Measurements from ENCODE around the gene CHMP5. TPM values are rescaled to one million over a fixed set of nuclear protein-coding genes. Genes with fewer than 3 reads are reported as not detected.
A peak's percentile ranks its signal among the peaks of the same experiment; 100 is the strongest.

CHMP5 gene
- polyA plus RNA-seq, 3 donors, result 33.5 to 72.5 (median 65.0) TPM

GRCh38 chr9:33307067-33307466, 42.2 kb downstream of the CHMP5 start:
- no peaks in the 10 kb centered on the region for H3K4me1 Mint-ChIP-seq
- no peak for TF ChIP-seq CTCF (IDR thresholded peaks at IDR 0.05)
- WGBS (ENCODE audit: insufficient coverage), result 100% methylated on average over 1 of the region's 1 CpG
- intact Hi-C loops (cut with micrococcal nuclease), result no loop called here
- Histone ChIP-seq H3K4me1 (ENCODE audit: control insufficient read depth in 1 of 2, insufficient read depth in 2 of 2, low read length in 2 of 2) (no peaks in the 10 kb centered on the region), H3K36me3 (replicated peaks in 1 of 2; ENCODE audit: control insufficient read depth in 1 of 2, insufficient read depth in 2 of 2, low read length in 2 of 2) (peaks cover 95 to 100% of the 10 kb centered on the region in 2 donors), H3K9me3 (replicated peaks in 1 of 2; ENCODE audit: control insufficient read depth in 1 of 2, insufficient read depth in 1 of 2, low read length in 2 of 2) (no peaks in the 10 kb centered on the region), H2AFZ (ENCODE audit: insufficient read depth, low read depth, low read length, poor library complexity, severe bottlenecking) (no peak overlapping the region), H3K79me2 (ENCODE audit: insufficient read depth, low read length) (no peaks in the 10 kb centered on the region), H3K9ac (ENCODE audit: insufficient read depth, low read length, poor library complexity, severe bottlenecking) (no peak overlapping the region), H3K27ac (ENCODE audit: low read depth in 1 of 2, low read length in 2 of 2) (no peak overlapping the region), H3K4me2 (replicated peaks; ENCODE audit: extremely low read depth, low read length, poor library complexity, severe bottlenecking) (no peak overlapping the region), H3K27me3 (ENCODE audit: control insufficient read depth in 2 of 2, insufficient read depth in 2 of 2, low read length in 2 of 2) (no peaks in the 10 kb centered on the region), H3K4me3 (replicated peaks in 1 of 3; ENCODE audit: low read depth in 2 of 3, low read length in 3 of 3) (no peak overlapping the region), H4K20me1 (ENCODE audit: insufficient read depth, low read length) (no peaks in the 10 kb centered on the region)
- H3K36me3 Mint-ChIP-seq, result peaks cover 29 to 67% of the 10 kb centered on the region in 2 donors
- H3K27me3 Mint-ChIP-seq (ENCODE audit: low read depth in 3 of 3), result no peaks in the 10 kb centered on the region
- no peaks in the 10 kb centered on the region for H3K9me3 Mint-ChIP-seq
- no peak overlapping the region for H3K4me3 Mint-ChIP-seq
- H3K27ac Mint-ChIP-seq, result no peak overlapping the region
- no peak for DNase-seq

DNA sequence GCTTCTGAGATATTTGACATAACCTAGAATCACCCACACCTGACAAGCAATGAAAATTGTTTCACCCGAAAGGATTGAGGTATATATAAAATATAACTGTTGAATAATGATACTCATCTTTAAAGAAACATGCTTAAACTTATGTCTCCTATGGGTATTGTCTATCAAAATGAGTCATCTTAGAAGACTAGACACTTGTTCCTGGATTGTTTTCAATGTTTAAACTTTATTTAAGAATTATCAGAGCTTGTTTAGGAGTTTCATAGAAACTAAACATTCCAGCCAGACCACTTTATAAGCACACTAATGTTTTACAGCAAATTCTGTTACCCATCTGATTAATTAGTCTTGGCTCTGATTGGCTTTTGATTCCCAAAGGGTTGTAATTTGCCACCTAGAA, 45.1 kb downstream of the CHMP5 start:
- H3K4me3 Mint-ChIP-seq, result no peak overlapping the region
- peak overlapping the region in 1 of 7 donors; percentile 51 for H3K27ac Mint-ChIP-seq
- no peak for DNase-seq

More for the DNA sequence above, 45.1 kb downstream of the CHMP5 start:
- Histone ChIP-seq H3K4me1 (ENCODE audit: control insufficient read depth in 1 of 2, insufficient read depth in 2 of 2, low read length in 2 of 2) (no peaks in the 10 kb centered on the region), H4K20me1 (ENCODE audit: insufficient read depth, low read length) (no peaks in the 10 kb centered on the region), H3K79me2 (ENCODE audit: insufficient read depth, low read length) (no peaks in the 10 kb centered on the region), H3K27ac (ENCODE audit: low read depth in 1 of 2, low read length in 2 of 2) (peak overlapping the region in 1 of 2 donors; percentile 29), H3K36me3 (replicated peaks in 1 of 2; ENCODE audit: control insufficient read depth in 1 of 2, insufficient read depth in 2 of 2, low read length in 2 of 2) (peaks cover 94 to 100% of the 10 kb centered on the region in 2 donors), H3K9ac (ENCODE audit: insufficient read depth, low read length, poor library complexity, severe bottlenecking) (no peak overlapping the region), H3K4me2 (replicated peaks; ENCODE audit: extremely low read depth, low read length, poor library complexity, severe bottlenecking) (no peak overlapping the region), H3K9me3 (replicated peaks in 1 of 2; ENCODE audit: control insufficient read depth in 1 of 2, insufficient read depth in 1 of 2, low read length in 2 of 2) (no peaks in the 10 kb centered on the region), H2AFZ (ENCODE audit: insufficient read depth, low read depth, low read length, poor library complexity, severe bottlenecking) (no peak overlapping the region), H3K27me3 (ENCODE audit: control insufficient read depth in 2 of 2, insufficient read depth in 2 of 2, low read length in 2 of 2) (no peaks in the 10 kb centered on the region), H3K4me3 (replicated peaks in 1 of 3; ENCODE audit: low read depth in 2 of 3, low read length in 3 of 3) (no peak overlapping the region)
- TF ChIP-seq CTCF (IDR thresholded peaks at IDR 0.05), result no peak
- no CpG with 5 or more reads among the region's 1 CpG for WGBS (ENCODE audit: insufficient coverage)
- no peaks in the 10 kb centered on the region for H3K27me3 Mint-ChIP-seq (ENCODE audit: low read depth in 3 of 3)
- peaks cover 58 to 73% of the 10 kb centered on the region in 2 donors for H3K36me3 Mint-ChIP-seq
- no peaks in the 10 kb centered on the region for H3K4me1 Mint-ChIP-seq
- intact Hi-C loops (cut with micrococcal nuclease), result no loop called here
- no peaks in the 10 kb centered on the region for H3K9me3 Mint-ChIP-seq

Data from CD14-positive monocyte (primary cell).